Measurements from ENCODE around the gene SCN1B. TPM values are rescaled to one million over a fixed set of nuclear protein-coding genes. Genes with fewer than 3 reads are reported as not detected.

Gene SCN1B
- polyA plus RNA-seq, 1 donor from 2014 or later: 1.5 TPM

DNA sequence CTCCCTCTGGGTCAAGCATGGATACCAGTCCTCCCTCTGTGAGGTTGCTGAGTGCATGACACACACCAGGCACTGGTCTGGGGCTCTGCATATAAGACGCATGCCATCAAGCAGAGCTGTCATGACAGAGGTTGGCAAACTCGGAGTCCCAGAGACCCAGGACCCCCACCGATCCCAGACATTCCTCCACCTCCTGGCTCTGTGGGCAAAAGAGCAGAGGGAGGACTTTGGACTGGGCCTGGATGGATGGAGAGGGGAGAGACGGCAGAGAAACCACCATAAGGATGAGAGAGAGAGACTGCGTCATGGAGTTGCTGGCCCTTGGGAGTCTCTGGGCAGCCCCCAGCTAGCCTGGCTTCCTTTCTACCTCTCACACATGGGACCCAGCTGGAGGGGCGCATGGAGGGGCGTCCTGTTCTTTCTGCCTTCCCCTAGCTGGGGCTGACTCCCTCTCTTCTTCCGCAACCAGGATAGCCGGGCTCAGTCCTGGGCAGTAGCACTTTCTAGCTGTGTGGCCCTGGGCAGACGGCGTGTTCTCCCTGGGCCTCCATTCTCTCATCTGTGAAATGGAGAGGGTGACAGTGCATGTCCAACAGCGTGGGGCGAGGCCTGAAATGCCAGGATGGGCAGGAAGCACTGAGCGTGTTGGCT, 12.8 kb downstream of the SCN1B start:
- H3K27ac ChIP-seq (ENCODE audit: low read length): no peak overlapping the region
- no peak overlapping the region for H3K9ac ChIP-seq (ENCODE audit: low read length)
- H3K79me2 ChIP-seq (replicated peaks; ENCODE audit: insufficient read depth, low read length): no peaks in the 10 kb centered on the region
- H3K4me2 ChIP-seq (ENCODE audit: low read length): no peak overlapping the region
- H3K27me3 ChIP-seq (ENCODE audit: insufficient read depth, low read depth, low read length): no peaks in the 10 kb centered on the region
- no peaks in the 10 kb centered on the region for H3K9me3 ChIP-seq (ENCODE audit: low read length)
- H3K4me3 ChIP-seq (ENCODE audit: low read length): no peak overlapping the region
- H3K9me2 ChIP-seq (ENCODE audit: insufficient read depth, low read length): no peaks in the 10 kb centered on the region
- no peaks in the 10 kb centered on the region for H4K20me1 ChIP-seq (ENCODE audit: insufficient read depth)
- H3K36me3 ChIP-seq (ENCODE audit: insufficient read depth, low read length): no peaks in the 10 kb centered on the region
- no peak for TF ChIP-seq REST (IDR thresholded peaks at IDR 0.05; ENCODE audit: borderline replicate concordance)
- no peak for TF ChIP-seq MXI1 (conservative IDR thresholded peaks at IDR 0.05; ENCODE audit: poor library complexity, severe bottlenecking)
- TF ChIP-seq POLR2AphosphoS5 (IDR thresholded peaks at IDR 0.05): no peak
- TF ChIP-seq, protein P1, sequence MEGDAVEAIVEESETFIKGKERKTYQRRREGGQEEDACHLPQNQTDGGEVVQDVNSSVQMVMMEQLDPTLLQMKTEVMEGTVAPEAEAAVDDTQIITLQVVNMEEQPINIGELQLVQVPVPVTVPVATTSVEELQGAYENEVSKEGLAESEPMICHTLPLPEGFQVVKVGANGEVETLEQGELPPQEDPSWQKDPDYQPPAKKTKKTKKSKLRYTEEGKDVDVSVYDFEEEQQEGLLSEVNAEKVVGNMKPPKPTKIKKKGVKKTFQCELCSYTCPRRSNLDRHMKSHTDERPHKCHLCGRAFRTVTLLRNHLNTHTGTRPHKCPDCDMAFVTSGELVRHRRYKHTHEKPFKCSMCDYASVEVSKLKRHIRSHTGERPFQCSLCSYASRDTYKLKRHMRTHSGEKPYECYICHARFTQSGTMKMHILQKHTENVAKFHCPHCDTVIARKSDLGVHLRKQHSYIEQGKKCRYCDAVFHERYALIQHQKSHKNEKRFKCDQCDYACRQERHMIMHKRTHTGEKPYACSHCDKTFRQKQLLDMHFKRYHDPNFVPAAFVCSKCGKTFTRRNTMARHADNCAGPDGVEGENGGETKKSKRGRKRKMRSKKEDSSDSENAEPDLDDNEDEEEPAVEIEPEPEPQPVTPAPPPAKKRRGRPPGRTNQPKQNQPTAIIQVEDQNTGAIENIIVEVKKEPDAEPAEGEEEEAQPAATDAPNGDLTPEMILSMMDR (IDR thresholded peaks at IDR 0.05; ENCODE audit: poor library complexity, severe bottlenecking): no peak
- TF ChIP-seq TAF1 (IDR thresholded peaks at IDR 0.05; ENCODE audit: low read depth): no peak
- TF ChIP-seq EP300 (conservative IDR thresholded peaks at IDR 0.05; ENCODE audit: poor library complexity, severe bottlenecking): no peak
- no peak for TF ChIP-seq SMC3 (conservative IDR thresholded peaks at IDR 0.05; ENCODE audit: poor library complexity)
- TF ChIP-seq RAD21 (conservative IDR thresholded peaks at IDR 0.05): no peak
- H2AFZ ChIP-seq (ENCODE audit: low read depth, low read length): no peak overlapping the region
- no peaks in the 10 kb centered on the region for H3F3A ChIP-seq (ENCODE audit: insufficient read depth, low read length, poor library complexity, severe bottlenecking)

DNA sequence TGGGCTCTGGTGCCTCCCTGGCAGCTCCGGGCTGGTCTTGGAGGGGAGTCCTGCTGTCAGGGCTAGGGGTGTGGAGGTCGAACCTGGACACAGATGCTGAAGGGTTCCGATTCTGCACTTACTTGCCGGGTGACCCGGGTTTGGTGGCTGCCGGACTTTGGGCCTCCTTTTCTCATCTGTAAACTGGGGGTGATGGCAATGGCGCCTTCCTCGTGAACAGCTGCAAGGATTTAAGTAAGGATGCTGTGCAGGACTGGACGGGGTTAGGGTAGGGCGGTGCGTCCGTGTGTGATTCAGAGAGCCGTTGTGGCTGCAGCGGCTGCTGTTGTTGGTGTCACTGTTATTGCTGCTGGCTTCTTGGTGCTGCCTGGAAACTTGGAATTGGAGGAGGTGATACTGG, 13.6 kb downstream of the SCN1B start:
- Histone ChIP-seq H3K36me3 (ENCODE audit: insufficient read depth, low read length) (no peaks in the 10 kb centered on the region), H3K27ac (ENCODE audit: low read length) (no peak overlapping the region), H3K9me2 (ENCODE audit: insufficient read depth, low read length) (no peaks in the 10 kb centered on the region), H4K20me1 (ENCODE audit: insufficient read depth) (no peaks in the 10 kb centered on the region), H3K4me2 (ENCODE audit: low read length) (no peak overlapping the region), H2AFZ (ENCODE audit: low read depth, low read length) (no peak overlapping the region), H3K27me3 (ENCODE audit: insufficient read depth, low read depth, low read length) (no peaks in the 10 kb centered on the region), H3F3A (ENCODE audit: insufficient read depth, low read length, poor library complexity, severe bottlenecking) (no peaks in the 10 kb centered on the region), H3K9ac (ENCODE audit: low read length) (no peak overlapping the region), H3K79me2 (replicated peaks; ENCODE audit: insufficient read depth, low read length) (no peaks in the 10 kb centered on the region), H3K4me3 (ENCODE audit: low read length) (no peak overlapping the region), H3K9me3 (ENCODE audit: low read length) (no peaks in the 10 kb centered on the region)
- TF ChIP-seq POLR2AphosphoS5 (IDR thresholded peaks at IDR 0.05): no peak
- no peak for TF ChIP-seq EP300 (conservative IDR thresholded peaks at IDR 0.05; ENCODE audit: poor library complexity, severe bottlenecking)

Measured in neural cell (in vitro differentiated cells).